ENCODE measurements around the gene PABPC1L.

GRCh38 chr20:44912189-44912588, 2.3 kb downstream of the PABPC1L start:
- no peak for TF ChIP-seq EP300 (IDR thresholded peaks at IDR 0.05)
- no peak for TF ChIP-seq CTCF (IDR thresholded peaks at IDR 0.05)
- TF ChIP-seq POLR2A (IDR thresholded peaks at IDR 0.05), result no peak
- TF ChIP-seq POLR2AphosphoS5 (IDR thresholded peaks at IDR 0.05), result no peak

Measured in sigmoid colon (tissue), 4 donors.